Left renal pelvis (tissue), 4 donors: ENCODE results near the gene FCHO2. TPM values are rescaled to one million over a fixed set of nuclear protein-coding genes. Genes with fewer than 3 reads are reported as not detected.

Source experiments
- DNase-seq, 4 donors: peaks; one replicate each; pipeline ENCODE4 v3.0.0-alpha.2; 2013; ENCODE audit warnings: low read depth in 4 of 4, low spot score in 3 of 4
- polyA plus RNA-seq, 4 donors: library from polyadenylated mRNA; unstranded; fragments of 120-200 nt; gene quantifications; one replicate each; pipeline ENCODE4 v1.2.1, GENCODE V29; 2013; ENCODE audit not compliant: insufficient read length in 4 of 4

The FCHO2 gene
- polyA plus RNA-seq, 4 donors = 27.6 to 37.3 (median 29.9) TPM

GRCh38 chr5:73103870-73104299, 148.0 kb downstream of the FCHO2 start:
- no peak for DNase-seq

GRCh38 chr5:73104326-73104725, 148.5 kb downstream of the FCHO2 start:
- no peak for DNase-seq

- DNase-seq = no peak
Observed at GRCh38 chr5:73106335-73106734, 150.5 kb downstream of the FCHO2 start.

GRCh38 chr5:73110190-73110589, 154.3 kb downstream of the FCHO2 start:
- no peak for DNase-seq

GRCh38 chr5:73111536-73111935, 155.7 kb downstream of the FCHO2 start:
- DNase-seq = no peak

GRCh38 chr5:73112359-73112758, 156.5 kb downstream of the FCHO2 start:
- no peak for DNase-seq

- DNase-seq = no peak
Observed at GRCh38 chr5:73114044-73114688, 158.3 kb downstream of the FCHO2 start.

GRCh38 chr5:73115399-73116051, 159.7 kb downstream of the FCHO2 start:
- no peak for DNase-seq

- DNase-seq = no peak
Observed at GRCh38 chr5:73116506-73116905, 160.7 kb downstream of the FCHO2 start.

- DNase-seq = no peak
Observed at GRCh38 chr5:73117088-73117740, 161.4 kb downstream of the FCHO2 start.

GRCh38 chr5:73118391-73118973, 162.6 kb downstream of the FCHO2 start:
- DNase-seq = peak in 1 of 4 donors; percentile 69

- DNase-seq = no peak
Observed at GRCh38 chr5:73119451-73120157, 163.8 kb downstream of the FCHO2 start.

GRCh38 chr5:73120222-73121118, 164.6 kb downstream of the FCHO2 start, which contains the start of gene TMEM171:
Gene TMEM171 (plus strand): TSS chr5:73120575. CDS start chr5:73123374, 2,799 bp downstream.
- DNase-seq = no peak

GRCh38 chr5:73121119-73121463, 165.2 kb downstream of the FCHO2 start:
- no peak for DNase-seq

GRCh38 chr5:73122875-73123810, 167.3 kb downstream of the FCHO2 start:
- no peak for DNase-seq

- no peak for DNase-seq
Observed at GRCh38 chr5:73125289-73125688, 169.4 kb downstream of the FCHO2 start.

GRCh38 chr5:73126381-73126780, 170.5 kb downstream of the FCHO2 start:
- no peak for DNase-seq

- DNase-seq = no peak
Observed at GRCh38 chr5:73126957-73127356, 171.1 kb downstream of the FCHO2 start.

- DNase-seq = no peak
Observed at GRCh38 chr5:73129143-73129542, 173.3 kb downstream of the FCHO2 start.
